ENCODE measurements around the gene RFNG. TPM values are rescaled to one million over a fixed set of nuclear protein-coding genes. Genes with fewer than 3 reads are reported as not detected.
A peak's percentile ranks its signal among the peaks of the same experiment; 100 is the strongest.

RFNG gene
- total and polyA plus RNA-seq, 2 of the 13 experiments (the other 11 are each of a cell fraction or from before 2014, with no cell fraction given) = 61.4 to 64.0 TPM

- TF ChIP-seq E2F1 (CRISPR knock-in tag; IDR thresholded peaks at IDR 0.05) = peak; percentile 58; the same call in 1 of the 2 replicates
- no peak; the same call in 1 of the 2 replicates for TF ChIP-seq PHF21A (CRISPR knock-in tag; IDR thresholded peaks at IDR 0.05)
- no peak; the same call in 1 of the 2 replicates for TF ChIP-seq ZMAT5 (CRISPR knock-in tag; IDR thresholded peaks at IDR 0.05; ENCODE audit: borderline replicate concordance, low read depth)
- TF ChIP-seq NCOA2 (CRISPR knock-in tag; IDR thresholded peaks at IDR 0.05) = peak; percentile 22; the same call in 1 of the 2 replicates
- TF ChIP-seq REXO4 (CRISPR knock-in tag; IDR thresholded peaks at IDR 0.05; ENCODE audit: borderline replicate concordance) = no peak
- TF ChIP-seq ZNF589 (CRISPR knock-in tag; conservative IDR thresholded peaks at IDR 0.05) = peak; percentile 49; the same call in 1 of the 2 replicates
- TF ChIP-seq ZSCAN12 (CRISPR knock-in tag; IDR thresholded peaks at IDR 0.05) = peak; percentile 90
- peak; percentile 24 for TF ChIP-seq TBL1XR1 (IDR thresholded peaks at IDR 0.05; ENCODE audit: borderline replicate concordance, low read length, partially characterized antibody)
- no peak; the same call in 1 of the 2 replicates for TF ChIP-seq GTF3A (CRISPR knock-in tag; conservative IDR thresholded peaks at IDR 0.05)
- no peak for TF ChIP-seq RAD51 (IDR thresholded peaks at IDR 0.05; ENCODE audit: borderline replicate concordance)
- 0 out of 2 replicates have a peak, but pooled peaks have one; percentile 34 for TF ChIP-seq CHD2 (IDR thresholded peaks at IDR 0.05; ENCODE audit: low read depth, low read length)
- peak; percentile 84 for TF ChIP-seq SP2 (CRISPR knock-in tag; IDR thresholded peaks at IDR 0.05)
- TF ChIP-seq RFX1 (IDR thresholded peaks at IDR 0.05) = peak; percentile 99
- TF ChIP-seq TRAFD1 (CRISPR knock-in tag; IDR thresholded peaks at IDR 0.05; ENCODE audit: borderline replicate concordance) = no peak
- peak; percentile 66 for TF ChIP-seq ELF3 (CRISPR knock-in tag; IDR thresholded peaks at IDR 0.05)
- TF ChIP-seq SIN3A (IDR thresholded peaks at IDR 0.05; ENCODE audit: borderline replicate concordance, low read depth, low read length) = peak; percentile 82; the same call in 1 of the 2 replicates
- no peak for TF ChIP-seq ZNF12 (CRISPR knock-in tag; IDR thresholded peaks at IDR 0.05)
- TF ChIP-seq LRRFIP1 (CRISPR knock-in tag; conservative IDR thresholded peaks at IDR 0.05) = no peak
- peak; percentile 30; the same call in 1 of the 2 replicates for TF ChIP-seq ZNF614 (CRISPR knock-in tag; IDR thresholded peaks at IDR 0.05; ENCODE audit: borderline replicate concordance)
- no peak; the same call in 1 of the 2 replicates for TF ChIP-seq ZNF790 (CRISPR knock-in tag; IDR thresholded peaks at IDR 0.05; ENCODE audit: borderline replicate concordance)
- TF ChIP-seq PHF8 (CRISPR knock-in tag; IDR thresholded peaks at IDR 0.05) = peak; percentile 61; the same call in 1 of the 2 replicates
- TF ChIP-seq SAP130 (CRISPR knock-in tag; IDR thresholded peaks at IDR 0.05; ENCODE audit: low read depth) = peak; percentile 84
- TF ChIP-seq ZBTB7B (CRISPR knock-in tag; IDR thresholded peaks at IDR 0.05) = peak; percentile 50
- no peak for TF ChIP-seq SMC3 (IDR thresholded peaks at IDR 0.05; ENCODE audit: low read length)
- TF ChIP-seq ZNF382 (CRISPR knock-in tag; IDR thresholded peaks at IDR 0.05; ENCODE audit: borderline replicate concordance) = no peak
- 0 out of 2 replicates have a peak, but pooled peaks have one; percentile 65 for TF ChIP-seq DNMT3B (CRISPR knock-in tag; conservative IDR thresholded peaks at IDR 0.05)
Observed at GRCh38 chr17:82098169-82098938, 46.7 kb upstream of the RFNG start, which contains the start of gene FASN (continued).
